HepG2 (cell line): ENCODE data around the gene GAS2L2. TPM values are rescaled to one million over a fixed set of nuclear protein-coding genes. Genes with fewer than 3 reads are reported as not detected.

Experiments
- ATAC-seq: fragments of 200-7000 bp; cut with Tn5 transposase; 3 replicates; pipeline ENCODE4 v1.9.1; 2020; ENCODE audit warnings: mild to moderate bottlenecking, moderate library complexity
- BruUV-seq: library from RNA; stranded (reverse); fragments of 400-500 nt; replicated peaks from 2 replicates; lab custom pipeline; 2021; lab: Mats Ljungman, UMichigan
- CTCF ChIA-PET: fragments of 300-600 bp; formaldehyde crosslinking; extraction: SDS; loops from one replicate; lab custom pipeline; 2021; ENCODE audit warnings: low total read pairs, inconsistent platforms, low intra/inter-chr PET ratio; lab: Yijun Ruan, JAX
- POLR2A ChIA-PET: fragments of 350-600 bp; sonication (Branson Sonifier 250); formaldehyde crosslinking; loops from one replicate; lab custom pipeline; 2020; ENCODE audit warnings: antibody characterized with exemption, inconsistent platforms; lab: Yijun Ruan, JAX
- DNase-seq: peaks from one replicate; pipeline ENCODE4 v3.0.0-alpha.2; 2015; ENCODE audit warnings: low spot score
- FAIRE-seq: peaks from 3 replicates; lab custom pipeline; 2011; peaks lifted over from hg19 to GRCh38; lab: Jason Lieb, UNC
- H2AFZ ChIP-seq: one replicate; pipeline ENCODE4 v1.6.1; 2011; ENCODE audit warnings: low read length, inconsistent platforms
- H3K27ac ChIP-seq: fragments of 300-600 bp; 3 replicates; pipeline ENCODE4 v1.8.0; 2011; ENCODE audit warnings: mixed run types, mild to moderate bottlenecking, mixed read lengths, low read length, inconsistent platforms; ENCODE audit not compliant: insufficient read depth; ENCODE audit errors: extremely low read length
- H3K27me3 ChIP-seq, 2 experiments: fragments of 200-600 bp in 1 of 2; 2 replicates in 1 of 2; 3 replicates in 1 of 2; pipeline versions ENCODE4 v1.6.0 to v1.8.0; 2011; ENCODE audit warnings: low read length in 2 of 2, mild to moderate bottlenecking in 2 of 2, moderate library complexity in 2 of 2, inconsistent platforms in 1 of 2; ENCODE audit not compliant: insufficient read depth in 2 of 2, control insufficient read depth in 1 of 2
- H3K36me3 ChIP-seq, 2 experiments: fragments of 200-600 bp in 1 of 2; replicated peaks in 1 of 2; 2 replicates in 1 of 2; 3 replicates in 1 of 2; pipeline versions ENCODE4 v1.5.1 to v1.8.0; 2011; ENCODE audit warnings: low read length in 2 of 2, inconsistent platforms in 1 of 2; ENCODE audit not compliant: insufficient read depth in 2 of 2, control insufficient read depth in 1 of 2
- H3K4me1 ChIP-seq: 2 replicates; pipeline ENCODE4 v1.5.1; 2012; ENCODE audit warnings: low read length, inconsistent platforms; ENCODE audit not compliant: insufficient read depth
- H3K4me2 ChIP-seq: 2 replicates; pipeline ENCODE4 v1.6.0; 2011; ENCODE audit warnings: low read depth, low read length, inconsistent platforms
- H3K4me3 ChIP-seq, 3 experiments: fragments of 200-600 bp in 1 of 3; sonication (generic), shearing (Covaris generic) in 1 of 3; replicated peaks in 1 of 3; 2 replicates each; pipeline ENCODE4 v1.5.1; 2011 to 2016; ENCODE audit warnings: low read length in 3 of 3, inconsistent platforms in 2 of 3, low read depth in 2 of 3, mild to moderate bottlenecking in 2 of 3, control low read depth in 1 of 3, mixed read lengths in 1 of 3; ENCODE audit not compliant: insufficient read depth in 1 of 3
- H3K79me2 ChIP-seq: one replicate; pipeline ENCODE4 v1.6.1; 2011; ENCODE audit warnings: low read length, inconsistent platforms; ENCODE audit not compliant: insufficient read depth
- H3K9ac ChIP-seq: 2 replicates; pipeline ENCODE4 v1.6.0; 2011; ENCODE audit warnings: mild to moderate bottlenecking, low read depth, low read length, inconsistent platforms; ENCODE audit not compliant: insufficient read depth
- H3K9me3 ChIP-seq: 2 replicates; pipeline ENCODE4 v1.5.1; 2012; ENCODE audit warnings: mild to moderate bottlenecking, low read length
- H4K20me1 ChIP-seq: 2 replicates; pipeline ENCODE4 v1.6.0; 2011; ENCODE audit warnings: inconsistent platforms, mild to moderate bottlenecking, low read length, moderate library complexity; ENCODE audit not compliant: insufficient read depth
- AHR ChIP-seq: IDR thresholded peaks from 2 replicates; pipeline ENCODE4 v1.6.1; 2018; ENCODE audit warnings: missing genetic modification reagents, missing compliant biosample characterization
- ELF3 ChIP-seq: IDR thresholded peaks from 2 replicates; pipeline ENCODE4 v1.6.1; 2016; ENCODE audit warnings: missing genetic modification reagents, missing compliant biosample characterization
- NBN ChIP-seq: fragments of 450-650 bp; conservative IDR thresholded peaks from 2 replicates; pipeline ENCODE4 v1.6.1; 2017
- ZNF616 ChIP-seq: sonication (generic); formaldehyde crosslinking; IDR thresholded peaks from 2 replicates; pipeline ENCODE4 v1.5.0; 2020; ENCODE audit warnings: low read depth, mild to moderate bottlenecking, missing genetic modification reagents
- ZNF629 ChIP-seq: sonication (generic); formaldehyde crosslinking; conservative IDR thresholded peaks from 2 replicates; pipeline ENCODE4 v1.5.0; 2020; ENCODE audit warnings: missing genetic modification reagents
- WGBS: methylation state at CpG from one replicate; pipeline ENCODE4 v1.1.6; 2017; ENCODE audit warnings: low lambda C conversion rate; 5-methylcytosine and 5-hydroxymethylcytosine counted together
- in situ Hi-C: cut with HindIII; loops from 2 replicates; pipeline ENCODE4 v1.10.0; 2017; ENCODE audit warnings: low pct_unique_long_range_greater_than_20kb; ENCODE audit not compliant: extremely low pct_ligation_motif_present
- intact Hi-C: fragments of 100-400 bp; cut with micrococcal nuclease; formaldehyde crosslinking; loops from one replicate; pipeline ENCODE4 v1.10.0; 2022; ENCODE audit not compliant: unreplicated experiment
- polyA plus RNA-seq, 8 experiments: library from polyadenylated mRNA; depleted of rRNA in 3 of 8; stranded (reverse) in 7 of 8; unstranded in 1 of 8; fragments of >200 nt; fragmentation: Illumina TruSeq in 4 of 8; extraction: Trizol in 4 of 8; gene quantifications; 2 replicates each; pipeline versions ENCODE4 v1.2.1 to v1.2.3, GENCODE V29; 2011 to 2016; ENCODE audit warnings: low read depth in 4 of 8, missing spikeins in 1 of 8, mixed read lengths in 1 of 8; ENCODE audit not compliant: insufficient read depth in 1 of 8
- total RNA-seq, 5 experiments: library from RNA; depleted of rRNA; stranded (reverse); fragments of >200 nt; fragmentation: Illumina TruSeq; extraction: Trizol; gene quantifications; 2 replicates each; pipeline ENCODE4 v1.2.3, GENCODE V29; 2016; ENCODE audit warnings: low read depth in 1 of 5
- TF ChIP-seq, protein P1 (sequence below): sonication (generic); formaldehyde crosslinking; IDR thresholded peaks from 2 replicates; pipeline ENCODE4 v1.9.0; 2022; ENCODE audit warnings: low read depth, missing genetic modification reagents
- TF ChIP-seq, protein P2 (sequence below): sonication (generic); formaldehyde crosslinking; IDR thresholded peaks from 2 replicates; pipeline ENCODE4 v1.4.0; 2020; ENCODE audit warnings: missing genetic modification reagents
- TF ChIP-seq, protein P3 (sequence below): sonication (generic); formaldehyde crosslinking; IDR thresholded peaks from 2 replicates; pipeline ENCODE4 v1.8.1; 2023; ENCODE audit warnings: mild to moderate bottlenecking, inconsistent platforms, moderate library complexity, missing genetic modification reagents, borderline replicate concordance

The GAS2L2 gene
- total and polyA plus RNA-seq, 2 of the 13 experiments (the other 11 are each of a cell fraction or from before 2014, with no cell fraction given): not detected

- intact Hi-C loops: no loop called here
- Histone ChIP-seq H3K9me3 (no peaks in the 10 kb centered on the region), H3K27ac (no peak overlapping the region), H3K4me2 (no peak overlapping the region), H3K36me3 (no peaks in the 10 kb centered on the region)
- TF ChIP-seq ZNF616 (CRISPR knock-in tag) (no peak), NBN (no peak), ELF3 (no peak), AHR (CRISPR knock-in tag) (no peak), ZNF629 (CRISPR knock-in tag) (no peak)
- TF ChIP-seq, protein P1, sequence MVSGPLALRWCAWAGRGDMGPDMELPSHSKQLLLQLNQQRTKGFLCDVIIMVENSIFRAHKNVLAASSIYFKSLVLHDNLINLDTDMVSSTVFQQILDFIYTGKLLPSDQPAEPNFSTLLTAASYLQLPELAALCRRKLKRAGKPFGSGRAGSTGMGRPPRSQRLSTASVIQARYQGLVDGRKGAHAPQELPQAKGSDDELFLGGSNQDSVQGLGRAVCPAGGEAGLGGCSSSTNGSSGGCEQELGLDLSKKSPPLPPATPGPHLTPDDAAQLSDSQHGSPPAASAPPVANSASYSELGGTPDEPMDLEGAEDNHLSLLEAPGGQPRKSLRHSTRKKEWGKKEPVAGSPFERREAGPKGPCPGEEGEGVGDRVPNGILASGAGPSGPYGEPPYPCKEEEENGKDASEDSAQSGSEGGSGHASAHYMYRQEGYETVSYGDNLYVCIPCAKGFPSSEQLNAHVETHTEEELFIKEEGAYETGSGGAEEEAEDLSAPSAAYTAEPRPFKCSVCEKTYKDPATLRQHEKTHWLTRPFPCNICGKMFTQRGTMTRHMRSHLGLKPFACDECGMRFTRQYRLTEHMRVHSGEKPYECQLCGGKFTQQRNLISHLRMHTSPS: no peak
- TF ChIP-seq, protein P2, sequence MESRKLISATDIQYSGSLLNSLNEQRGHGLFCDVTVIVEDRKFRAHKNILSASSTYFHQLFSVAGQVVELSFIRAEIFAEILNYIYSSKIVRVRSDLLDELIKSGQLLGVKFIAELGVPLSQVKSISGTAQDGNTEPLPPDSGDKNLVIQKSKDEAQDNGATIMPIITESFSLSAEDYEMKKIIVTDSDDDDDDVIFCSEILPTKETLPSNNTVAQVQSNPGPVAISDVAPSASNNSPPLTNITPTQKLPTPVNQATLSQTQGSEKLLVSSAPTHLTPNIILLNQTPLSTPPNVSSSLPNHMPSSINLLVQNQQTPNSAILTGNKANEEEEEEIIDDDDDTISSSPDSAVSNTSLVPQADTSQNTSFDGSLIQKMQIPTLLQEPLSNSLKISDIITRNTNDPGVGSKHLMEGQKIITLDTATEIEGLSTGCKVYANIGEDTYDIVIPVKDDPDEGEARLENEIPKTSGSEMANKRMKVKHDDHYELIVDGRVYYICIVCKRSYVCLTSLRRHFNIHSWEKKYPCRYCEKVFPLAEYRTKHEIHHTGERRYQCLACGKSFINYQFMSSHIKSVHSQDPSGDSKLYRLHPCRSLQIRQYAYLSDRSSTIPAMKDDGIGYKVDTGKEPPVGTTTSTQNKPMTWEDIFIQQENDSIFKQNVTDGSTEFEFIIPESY: no peak
- TF ChIP-seq, protein P3, sequence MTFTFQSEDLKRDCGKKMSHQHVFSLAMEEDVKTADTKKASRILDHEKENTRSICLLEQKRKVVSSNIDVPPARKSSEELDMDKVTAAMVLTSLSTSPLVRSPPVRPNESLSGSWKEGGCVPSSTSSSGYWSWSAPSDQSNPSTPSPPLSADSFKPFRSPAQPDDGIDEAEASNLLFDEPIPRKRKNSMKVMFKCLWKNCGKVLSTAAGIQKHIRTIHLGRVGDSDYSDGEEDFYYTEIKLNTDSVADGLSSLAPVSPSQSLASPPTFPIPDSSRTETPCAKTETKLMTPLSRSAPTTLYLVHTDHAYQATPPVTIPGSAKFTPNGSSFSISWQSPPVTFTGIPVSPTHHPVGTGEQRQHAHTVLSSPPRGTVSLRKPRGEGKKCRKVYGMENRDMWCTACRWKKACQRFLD (CRISPR knock-in tag): no peak
- TF ChIP-seq, all 625 proteins: peak for 0
- H3K9ac ChIP-seq: no peak overlapping the region
- DNase-seq: no peak
- no peak for ATAC-seq
- 62% methylated on average over 7 of the region's 9 CpGs for WGBS
- no peak overlapping the region for H2AFZ ChIP-seq
- H3K27me3 ChIP-seq: peaks cover 0 to 19% of the 10 kb centered on the region in 2 experiments; a peak in 4 of 5 replicates
- BruUV-seq: no TSS peak
- FAIRE-seq: no peak
- H3K4me1 ChIP-seq: peaks cover 24% of the 10 kb centered on the region
- in situ Hi-C loops: loop anchor here (25.0 kb wide), 1 partner anchor 89 kb away; no protein-coding TSS in a partner anchor
- POLR2A ChIA-PET: no interaction called here
- H3K79me2 ChIP-seq: no peaks in the 10 kb centered on the region
- H4K20me1 ChIP-seq: no peaks in the 10 kb centered on the region
- no peak overlapping the region for H3K4me3 ChIP-seq
- CTCF ChIA-PET: no interaction called here
Observed at GRCh38 chr17:35801583-35802224, 48.7 kb upstream of the GAS2L2 start.
